ENCODE results near the gene ATP5F1C. TPM values are rescaled to one million over a fixed set of nuclear protein-coding genes. Genes with fewer than 3 reads are reported as not detected.

ATP5F1C gene
- total and polyA plus RNA-seq, 2 experiments from 2014 or later = 332 to 537 TPM

GRCh38 chr10:7833210-7833609 lies 45.2 kb downstream of the ATP5F1C start:
- Mint-ChIP-seq H3K36me3 (ENCODE audit: low read depth) (peaks cover 4% of the 10 kb centered on the region; the same call in 1 of the 3 replicates), H3K27me3 (ENCODE audit: insufficient read depth, low read depth, poor library complexity) (peaks cover 1% of the 10 kb centered on the region), H3K9me3 (no peaks in the 10 kb centered on the region), H3K4me1 (peaks cover 8% of the 10 kb centered on the region), H3K4me3 (no peak overlapping the region), H3K27ac (no peak overlapping the region)
- no peak overlapping the region for H2AFZ ChIP-seq
- H3K36me3 ChIP-seq (ENCODE audit: insufficient read depth) = no peaks in the 10 kb centered on the region
- ATAC-seq (no peak), DNase-seq (ENCODE audit: low spot score) (no peak)
- peaks cover 72% of the 10 kb centered on the region for H3K79me2 ChIP-seq (replicated peaks; ENCODE audit: insufficient read depth)
- no peaks in the 10 kb centered on the region for H3K27me3 ChIP-seq (ENCODE audit: insufficient read depth)
- no peak overlapping the region for H3K4me3 ChIP-seq
- no peaks in the 10 kb centered on the region for H3K4me1 ChIP-seq (ENCODE audit: insufficient read depth)
- no peaks in the 10 kb centered on the region for H3F3A ChIP-seq (replicated peaks; ENCODE audit: low read depth)
- TF ChIP-seq NANOG (IDR thresholded peaks at IDR 0.05; ENCODE audit: borderline replicate concordance) = no peak
- no peak for TF ChIP-seq EZH2phosphoT487 (IDR thresholded peaks at IDR 0.05; ENCODE audit: unreplicated experiment)
- no peak overlapping the region for H3K27ac ChIP-seq (ENCODE audit: low read depth)
- H3K4me2 ChIP-seq = no peak overlapping the region
- peaks cover 13% of the 10 kb centered on the region; the same call in 1 of the 2 replicates for H4K20me1 ChIP-seq (replicated peaks; ENCODE audit: insufficient read depth)
- no peaks in the 10 kb centered on the region for H3K9me2 ChIP-seq (ENCODE audit: insufficient read depth)

- Histone ChIP-seq H3K4me1 (ENCODE audit: insufficient read depth) (no peaks in the 10 kb centered on the region), H4K20me1 (replicated peaks; ENCODE audit: insufficient read depth) (peaks cover 11% of the 10 kb centered on the region; the same call in 1 of the 2 replicates), H3F3A (replicated peaks; ENCODE audit: low read depth) (no peaks in the 10 kb centered on the region), H3K4me2 (no peak overlapping the region), H2AFZ (no peak overlapping the region), H3K36me3 (ENCODE audit: insufficient read depth) (no peaks in the 10 kb centered on the region), H3K9me2 (ENCODE audit: insufficient read depth) (no peaks in the 10 kb centered on the region), H3K27ac (ENCODE audit: low read depth) (no peak overlapping the region), H3K4me3 (no peak overlapping the region), H3K27me3 (ENCODE audit: insufficient read depth) (no peaks in the 10 kb centered on the region), H3K79me2 (replicated peaks; ENCODE audit: insufficient read depth) (peaks cover 62% of the 10 kb centered on the region)
- H3K27me3 Mint-ChIP-seq (ENCODE audit: insufficient read depth, low read depth, poor library complexity) = peaks cover 1% of the 10 kb centered on the region
- H3K4me1 Mint-ChIP-seq = peaks cover 7% of the 10 kb centered on the region
- no peak overlapping the region for H3K27ac Mint-ChIP-seq
- H3K36me3 Mint-ChIP-seq (ENCODE audit: low read depth) = peaks cover 4% of the 10 kb centered on the region; the same call in 1 of the 3 replicates
- no peak overlapping the region for H3K4me3 Mint-ChIP-seq
- no peaks in the 10 kb centered on the region for H3K9me3 Mint-ChIP-seq
- ATAC-seq = no peak
- TF ChIP-seq ETS1 (IDR thresholded peaks at IDR 0.05) (no peak), REST (IDR thresholded peaks at IDR 0.05; ENCODE audit: unreplicated experiment) (no peak), EZH2phosphoT487 (IDR thresholded peaks at IDR 0.05; ENCODE audit: unreplicated experiment) (no peak), CREB1 (CRISPR knock-in tag; IDR thresholded peaks at IDR 0.05; ENCODE audit: low read depth) (no peak)
- DNase-seq (ENCODE audit: low spot score) = no peak
Observed at GRCh38 chr10:7834262-7834661, 46.3 kb downstream of the ATP5F1C start.

- ATAC-seq (no peak), DNase-seq (ENCODE audit: low spot score) (no peak)
- Histone ChIP-seq H3K9me2 (ENCODE audit: insufficient read depth) (no peaks in the 10 kb centered on the region), H3K36me3 (ENCODE audit: insufficient read depth) (no peaks in the 10 kb centered on the region), H2AFZ (no peak overlapping the region), H3K4me1 (ENCODE audit: insufficient read depth) (no peaks in the 10 kb centered on the region), H3K27me3 (ENCODE audit: insufficient read depth) (no peaks in the 10 kb centered on the region), H3K4me3 (no peak overlapping the region), H3K79me2 (replicated peaks; ENCODE audit: insufficient read depth) (peaks cover 49% of the 10 kb centered on the region), H3F3A (replicated peaks; ENCODE audit: low read depth) (no peaks in the 10 kb centered on the region), H4K20me1 (replicated peaks; ENCODE audit: insufficient read depth) (peaks cover 11% of the 10 kb centered on the region; the same call in 1 of the 2 replicates), H3K27ac (ENCODE audit: low read depth) (no peak overlapping the region), H3K4me2 (no peak overlapping the region)
- Mint-ChIP-seq H3K36me3 (ENCODE audit: low read depth) (peaks cover 4% of the 10 kb centered on the region; the same call in 1 of the 3 replicates), H3K27ac (no peak overlapping the region), H3K27me3 (ENCODE audit: insufficient read depth, low read depth, poor library complexity) (no peaks in the 10 kb centered on the region), H3K4me1 (no peaks in the 10 kb centered on the region), H3K4me3 (no peak overlapping the region), H3K9me3 (no peaks in the 10 kb centered on the region)
- no peak for TF ChIP-seq EZH2phosphoT487 (IDR thresholded peaks at IDR 0.05; ENCODE audit: unreplicated experiment)
Observed at GRCh38 chr10:7836571-7836970, 48.6 kb downstream of the ATP5F1C start.

Data from GM23338 (cell line).